ENCODE data around the gene HASPIN. TPM values are rescaled to one million over a fixed set of nuclear protein-coding genes. Genes with fewer than 3 reads are reported as not detected.

The HASPIN gene
- 10 to 100 TPM; 44.2 to 64.6 TPM for total RNA-seq

DNA sequence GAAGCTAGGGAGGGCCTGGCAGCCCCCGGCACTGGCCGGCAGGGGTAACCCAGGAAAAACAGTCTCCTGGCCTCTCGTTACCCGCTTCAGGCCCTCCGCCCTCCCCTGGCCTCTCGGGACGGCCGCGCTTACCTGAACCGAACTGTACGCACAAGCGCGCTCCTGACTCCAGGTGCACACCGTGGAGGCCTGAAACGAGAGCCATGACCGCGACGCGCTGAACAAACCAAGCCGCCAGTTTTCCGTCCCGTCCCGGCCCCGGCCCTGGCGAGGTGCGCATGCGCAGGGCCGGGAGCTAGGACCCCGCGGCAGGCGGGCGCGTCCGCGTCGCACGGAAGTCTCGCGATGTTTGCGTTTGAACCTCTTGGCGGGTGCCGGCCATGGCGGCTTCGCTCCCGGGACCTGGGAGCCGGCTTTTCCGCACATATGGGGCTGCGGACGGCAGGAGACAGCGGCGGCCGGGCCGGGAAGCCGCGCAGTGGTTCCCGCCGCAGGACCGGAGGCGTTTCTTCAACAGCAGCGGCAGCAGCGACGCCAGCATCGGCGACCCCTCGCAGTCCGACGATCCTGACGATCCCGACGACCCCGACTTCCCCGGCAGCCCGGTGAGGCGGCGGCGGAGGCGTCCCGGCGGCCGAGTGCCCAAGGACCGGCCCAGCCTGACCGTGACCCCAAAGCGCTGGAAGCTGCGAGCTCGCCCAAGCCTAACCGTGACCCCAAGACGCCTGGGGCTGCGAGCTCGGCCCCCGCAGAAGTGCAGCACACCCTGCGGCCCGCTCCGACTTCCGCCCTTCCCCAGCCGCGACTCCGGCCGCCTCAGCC lies at the start of gene HASPIN:
TSS of gene HASPIN (plus strand) at position 348 of the 822 bp plus-strand sequence. CDS start at position 381, 33 bp downstream.
- Mint-ChIP-seq H3K27me3 (no peaks in the 10 kb centered on the region), H3K27ac (peak within 1 kb of the TSS; percentile 80 to 90), H3K36me3 (peaks cover 50% of the 10 kb centered on the region), H3K4me1 (ENCODE audit: low read depth in 2 of 2) (peaks cover 45 to 55% of the 10 kb centered on the region in 2 donors), H3K4me3 (peak within 1 kb of the TSS; percentile 98), H3K9me3 (no peaks in the 10 kb centered on the region)
- DNase-seq (ENCODE audit: low spot score) (peak; percentile 95), ATAC-seq (peak; percentile 93 to 95)

DNA sequence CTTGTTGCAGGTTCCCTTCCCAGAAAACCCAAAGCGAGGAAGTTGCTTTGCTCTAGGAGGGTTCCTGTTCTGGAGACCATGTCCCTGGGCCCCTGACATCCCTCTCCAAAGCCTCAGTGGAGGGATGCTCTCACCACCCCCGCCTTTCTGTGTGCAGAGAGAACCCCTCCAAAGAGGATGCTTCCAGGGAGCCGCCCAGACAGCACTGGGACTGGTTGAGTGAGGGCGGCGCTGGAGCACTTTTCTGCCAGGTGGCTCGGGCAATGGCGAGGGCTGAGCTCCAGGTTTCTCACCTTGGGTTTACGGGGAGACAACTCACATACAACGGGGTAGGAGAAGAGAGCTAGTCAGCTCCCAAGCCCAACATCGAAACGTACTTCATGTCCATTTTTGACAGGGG lies 47.8 kb upstream of the HASPIN start:
- Mint-ChIP-seq H3K36me3 (peaks cover 4% of the 10 kb centered on the region), H3K27me3 (no peaks in the 10 kb centered on the region), H3K4me3 (no peak overlapping the region), H3K27ac (peak overlapping the region; percentile 69), H3K4me1 (ENCODE audit: low read depth in 2 of 2) (peaks cover 12 to 36% of the 10 kb centered on the region in 2 donors), H3K9me3 (no peaks in the 10 kb centered on the region)
- no peak for DNase-seq (ENCODE audit: low spot score)
- ATAC-seq: no peak

DNA sequence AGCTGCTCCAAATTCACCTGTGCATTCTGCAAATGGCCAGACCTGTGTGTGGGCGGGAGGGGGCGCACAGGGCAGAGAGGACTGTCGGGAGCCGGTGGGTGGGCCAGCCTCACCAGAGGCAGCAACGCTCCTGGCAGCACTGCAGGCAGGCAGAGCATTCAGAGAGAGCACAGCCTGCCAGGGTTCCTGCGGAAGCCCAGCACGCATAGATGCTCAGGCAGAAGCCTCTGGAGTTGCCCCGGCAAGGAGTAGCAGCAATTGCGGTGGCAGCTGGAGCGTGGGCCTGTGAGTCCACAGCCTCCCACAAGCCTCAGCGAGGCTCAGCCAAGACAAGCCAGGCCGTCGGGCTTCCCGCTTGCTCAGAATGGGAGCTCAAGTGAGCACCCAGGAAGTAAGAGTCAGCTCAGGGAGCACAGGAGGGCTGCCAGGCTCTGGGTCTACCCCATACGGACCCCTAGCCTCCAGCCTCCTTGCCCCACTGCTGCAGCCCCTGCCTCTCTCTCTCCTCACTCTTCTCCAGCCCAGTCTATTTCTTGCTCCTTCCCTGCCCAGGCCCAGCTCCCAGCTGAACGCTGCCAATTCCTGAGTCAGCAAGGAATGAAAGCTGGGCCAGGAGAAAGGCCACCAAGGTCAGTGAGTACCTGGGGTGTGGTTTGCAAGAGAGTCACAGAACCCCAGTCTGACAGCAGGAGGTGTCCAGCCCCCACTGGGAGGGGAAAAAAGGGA lies 45.4 kb upstream of the HASPIN start:
- Mint-ChIP-seq H3K27me3 (no peaks in the 10 kb centered on the region), H3K36me3 (no peaks in the 10 kb centered on the region), H3K4me1 (ENCODE audit: low read depth in 2 of 2) (peaks cover 23 to 39% of the 10 kb centered on the region in 2 donors), H3K4me3 (no peak overlapping the region), H3K9me3 (no peaks in the 10 kb centered on the region), H3K27ac (peak overlapping the region; percentile 57 to 69)
- DNase-seq (ENCODE audit: low spot score): no peak
- peak in 1 of 2 donors; percentile 41 for ATAC-seq

DNA sequence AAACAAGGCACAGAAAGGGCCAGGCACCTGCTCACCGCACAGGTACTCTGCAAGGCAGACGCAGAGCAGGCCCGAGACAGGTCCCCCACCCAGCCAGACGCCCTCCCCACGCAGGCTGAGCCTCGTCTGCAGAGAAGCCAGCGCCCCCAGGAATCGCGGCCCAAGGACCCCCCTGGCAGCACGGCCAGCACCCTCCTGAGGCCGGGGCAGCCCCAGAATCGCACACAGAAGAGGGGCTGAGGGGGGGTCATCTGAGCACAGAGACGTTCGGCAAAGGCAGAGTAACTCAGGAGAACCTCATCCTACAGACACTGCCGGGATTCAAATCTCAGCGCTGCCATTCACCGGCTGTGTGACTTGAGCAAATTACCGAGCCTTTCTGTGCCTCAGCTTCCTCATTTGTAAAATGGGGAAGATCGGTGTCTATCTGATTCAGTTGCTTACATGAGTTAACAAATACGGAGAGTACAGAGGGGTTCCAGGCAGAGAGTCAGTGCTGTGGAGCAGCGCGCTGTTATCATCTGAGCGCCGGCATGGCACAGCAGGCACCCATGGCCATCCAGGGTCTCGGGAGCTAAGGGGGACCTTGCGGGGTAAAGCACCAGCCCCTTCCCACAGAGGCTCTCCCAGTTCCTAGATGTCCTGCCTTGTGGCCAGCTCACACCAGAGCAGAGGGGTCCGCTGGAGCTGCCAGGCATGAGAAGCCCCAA lies 44.7 kb upstream of the HASPIN start:
- Mint-ChIP-seq H3K4me1 (ENCODE audit: low read depth in 2 of 2) (peaks cover 25 to 39% of the 10 kb centered on the region in 2 donors), H3K36me3 (no peaks in the 10 kb centered on the region), H3K27me3 (no peaks in the 10 kb centered on the region), H3K27ac (peak overlapping the region; percentile 65 to 82), H3K9me3 (no peaks in the 10 kb centered on the region), H3K4me3 (no peak overlapping the region)
- DNase-seq (ENCODE audit: low spot score) (no peak), ATAC-seq (peak; percentile 1 to 17)

DNA sequence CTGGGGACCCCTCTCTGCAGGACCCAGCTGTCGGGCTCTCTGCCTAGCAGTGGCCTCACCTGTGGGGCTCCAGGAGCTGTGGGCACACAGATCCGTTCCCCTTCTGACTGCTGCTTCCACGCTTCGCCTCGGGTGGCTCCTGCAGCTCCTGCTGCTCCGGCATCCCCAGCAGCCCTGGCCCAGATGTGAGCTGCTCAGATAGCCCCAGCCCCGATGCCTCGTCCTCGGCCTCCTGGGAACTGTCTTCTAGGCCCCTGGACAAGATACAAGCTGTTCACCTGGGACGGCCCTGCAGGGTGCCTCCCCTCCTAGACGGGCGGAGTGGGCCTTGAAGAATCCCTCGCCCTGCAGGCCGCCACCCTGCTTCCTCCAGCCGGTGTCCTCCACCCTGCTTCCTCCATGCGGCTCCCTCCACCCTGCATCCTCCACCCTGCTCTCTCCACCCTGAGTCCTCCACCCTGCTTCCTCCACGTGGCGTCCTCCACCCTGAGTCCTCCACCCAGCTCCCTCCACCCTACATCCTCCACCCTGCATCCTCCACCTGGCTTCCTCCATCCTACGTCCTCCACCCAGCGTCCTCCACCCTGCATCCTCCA lies 44.1 kb upstream of the HASPIN start:
- H3K27ac Mint-ChIP-seq: peak overlapping the region; percentile 65 to 82
- peaks cover 21 to 35% of the 10 kb centered on the region in 2 donors for H3K4me1 Mint-ChIP-seq (ENCODE audit: low read depth in 2 of 2)
- H3K27me3 Mint-ChIP-seq: no peaks in the 10 kb centered on the region
- H3K36me3 Mint-ChIP-seq: no peaks in the 10 kb centered on the region
- DNase-seq (ENCODE audit: low spot score) (no peak), ATAC-seq (peak in 1 of 2 donors; percentile 17)
- H3K9me3 Mint-ChIP-seq: no peaks in the 10 kb centered on the region
- peak overlapping the region; percentile 39 for H3K4me3 Mint-ChIP-seq

DNA sequence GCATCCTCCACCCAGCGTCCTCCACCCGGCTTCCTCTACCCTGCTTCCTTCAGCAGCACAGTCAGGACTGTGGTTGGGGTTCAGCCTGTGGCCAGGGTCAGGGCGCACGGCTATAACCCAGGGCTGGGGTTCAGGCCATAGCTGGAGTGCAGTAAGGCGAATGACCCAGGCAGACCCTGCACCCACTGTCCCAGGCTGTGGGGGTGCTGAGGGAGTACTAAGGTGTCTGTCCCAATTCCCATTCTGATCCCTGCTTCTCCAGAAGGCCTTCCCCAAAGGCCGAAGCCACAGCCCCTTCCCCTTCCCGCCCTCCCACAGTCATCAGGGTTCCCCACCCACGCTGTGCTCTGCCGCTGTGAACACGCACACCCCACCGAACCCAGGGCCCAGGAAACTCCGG lies 42.6 kb upstream of the HASPIN start:
- no peak overlapping the region for H3K4me3 Mint-ChIP-seq
- H3K36me3 Mint-ChIP-seq: no peaks in the 10 kb centered on the region
- H3K9me3 Mint-ChIP-seq: no peaks in the 10 kb centered on the region
- ATAC-seq (no peak), DNase-seq (ENCODE audit: low spot score) (no peak)
- H3K27ac Mint-ChIP-seq: peak overlapping the region; percentile 68 to 90
- no peaks in the 10 kb centered on the region for H3K27me3 Mint-ChIP-seq
- peaks cover 19 to 33% of the 10 kb centered on the region in 2 donors for H3K4me1 Mint-ChIP-seq (ENCODE audit: low read depth in 2 of 2)

DNA sequence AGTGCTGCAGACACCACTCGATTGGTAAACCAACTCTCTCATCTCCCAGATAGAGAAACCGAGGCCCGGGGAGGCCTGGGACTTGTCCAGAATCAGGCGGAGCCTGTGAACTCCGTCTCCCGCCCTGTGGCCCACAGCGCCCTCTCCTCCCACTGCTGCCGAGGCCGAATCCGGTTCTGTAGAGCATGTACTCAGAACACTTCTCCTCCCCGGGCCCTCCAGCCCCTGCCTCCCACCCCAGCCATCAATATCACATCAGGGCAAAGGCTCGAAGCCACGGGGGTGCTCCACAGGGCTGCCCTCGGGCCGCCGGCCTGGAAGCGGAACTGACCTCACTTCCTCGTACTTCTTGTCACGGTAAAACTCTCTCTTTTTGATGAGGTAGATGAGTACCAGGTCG lies 42.1 kb upstream of the HASPIN start:
- peaks cover 19 to 32% of the 10 kb centered on the region in 2 donors for H3K4me1 Mint-ChIP-seq (ENCODE audit: low read depth in 2 of 2)
- ATAC-seq (no peak), DNase-seq (ENCODE audit: low spot score) (no peak)
- no peaks in the 10 kb centered on the region for H3K36me3 Mint-ChIP-seq
- no peaks in the 10 kb centered on the region for H3K9me3 Mint-ChIP-seq
- no peaks in the 10 kb centered on the region for H3K27me3 Mint-ChIP-seq
- H3K4me3 Mint-ChIP-seq: no peak overlapping the region
- peak overlapping the region; percentile 68 to 90 for H3K27ac Mint-ChIP-seq

DNA sequence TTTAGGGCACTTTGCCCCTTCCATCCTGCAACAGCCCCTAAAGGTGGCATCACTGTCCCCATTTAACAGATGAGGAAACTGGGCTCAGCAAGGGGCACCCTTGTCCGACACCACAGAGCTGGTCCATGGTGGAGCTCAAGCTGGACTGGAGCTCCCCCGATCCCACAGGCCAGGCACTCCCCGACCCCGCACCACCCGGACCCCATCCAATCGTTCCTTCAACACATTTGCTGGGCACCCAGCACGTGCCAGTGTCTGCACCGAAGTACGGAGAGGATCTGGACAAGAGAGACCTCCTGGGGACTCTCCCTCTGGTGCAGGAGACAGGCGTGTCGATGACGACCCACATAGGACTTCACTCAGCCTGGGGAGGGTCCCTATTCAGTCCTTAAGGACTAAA lies 41.7 kb upstream of the HASPIN start:
- DNase-seq (ENCODE audit: low spot score) (no peak), ATAC-seq (no peak)
- H3K36me3 Mint-ChIP-seq: no peaks in the 10 kb centered on the region
- H3K4me1 Mint-ChIP-seq (ENCODE audit: low read depth in 2 of 2): peaks cover 19 to 32% of the 10 kb centered on the region in 2 donors
- H3K27me3 Mint-ChIP-seq: no peaks in the 10 kb centered on the region
- H3K4me3 Mint-ChIP-seq: no peak overlapping the region
- H3K9me3 Mint-ChIP-seq: no peaks in the 10 kb centered on the region
- peak overlapping the region; percentile 68 to 90 for H3K27ac Mint-ChIP-seq

DNA sequence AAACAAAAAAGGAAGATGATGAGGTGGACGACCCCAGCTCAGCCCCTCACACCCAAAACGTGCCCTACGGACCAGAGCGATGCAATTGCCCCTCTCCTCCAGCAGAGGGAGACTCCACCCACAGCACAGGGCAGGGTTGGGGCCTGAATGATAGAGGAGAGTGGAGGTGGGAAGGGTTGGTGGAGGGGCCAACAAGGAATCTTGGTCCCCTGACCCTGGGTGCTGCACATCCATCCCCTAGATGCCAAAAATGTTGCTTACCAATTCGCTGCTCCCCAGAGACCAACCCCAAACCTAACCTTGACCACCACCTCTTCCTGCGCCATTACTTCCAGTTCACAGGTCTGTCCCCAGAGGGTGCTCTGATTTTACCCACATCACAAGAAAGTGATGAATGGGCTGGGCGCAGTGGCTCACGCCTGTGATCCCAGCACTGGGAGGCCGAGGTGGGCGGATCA lies 40.6 kb upstream of the HASPIN start:
- peak; percentile 72 to 74 for ATAC-seq
- no peaks in the 10 kb centered on the region for H3K27me3 Mint-ChIP-seq
- peak overlapping the region; percentile 54 for H3K4me3 Mint-ChIP-seq
- no peak for DNase-seq (ENCODE audit: low spot score)
- H3K4me1 Mint-ChIP-seq (ENCODE audit: low read depth in 2 of 2): peaks cover 19 to 28% of the 10 kb centered on the region in 2 donors
- no peaks in the 10 kb centered on the region for H3K36me3 Mint-ChIP-seq
- no peaks in the 10 kb centered on the region for H3K9me3 Mint-ChIP-seq
- peak overlapping the region; percentile 68 to 90 for H3K27ac Mint-ChIP-seq

DNA sequence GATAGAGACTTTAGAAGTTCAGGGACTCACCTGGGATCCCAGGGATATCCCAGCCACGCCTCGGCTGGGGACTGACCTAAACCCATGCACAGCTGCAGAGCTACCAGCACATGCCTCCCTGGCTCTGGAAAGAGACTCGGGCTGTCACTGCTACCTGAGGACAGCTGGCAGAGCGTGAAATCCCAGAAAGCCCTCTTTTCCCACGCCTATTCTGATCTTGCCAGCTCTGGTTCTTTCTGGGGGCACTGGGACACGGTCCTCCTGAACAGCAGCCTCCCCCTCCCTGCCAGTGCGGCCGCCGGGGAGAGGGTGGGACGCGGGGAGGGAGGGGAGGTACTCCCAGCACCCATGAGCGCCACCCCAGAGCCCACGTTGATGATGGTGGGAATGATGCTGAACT lies 38.5 kb upstream of the HASPIN start:
- H3K36me3 Mint-ChIP-seq: peaks cover 4% of the 10 kb centered on the region
- DNase-seq (ENCODE audit: low spot score) (no peak), ATAC-seq (no peak)
- H3K4me3 Mint-ChIP-seq: no peak overlapping the region
- no peaks in the 10 kb centered on the region for H3K9me3 Mint-ChIP-seq
- no peaks in the 10 kb centered on the region for H3K27me3 Mint-ChIP-seq
- H3K4me1 Mint-ChIP-seq (ENCODE audit: low read depth in 2 of 2): peaks cover 24 to 29% of the 10 kb centered on the region in 2 donors
- peak overlapping the region; percentile 12 to 25 for H3K27ac Mint-ChIP-seq

DNA sequence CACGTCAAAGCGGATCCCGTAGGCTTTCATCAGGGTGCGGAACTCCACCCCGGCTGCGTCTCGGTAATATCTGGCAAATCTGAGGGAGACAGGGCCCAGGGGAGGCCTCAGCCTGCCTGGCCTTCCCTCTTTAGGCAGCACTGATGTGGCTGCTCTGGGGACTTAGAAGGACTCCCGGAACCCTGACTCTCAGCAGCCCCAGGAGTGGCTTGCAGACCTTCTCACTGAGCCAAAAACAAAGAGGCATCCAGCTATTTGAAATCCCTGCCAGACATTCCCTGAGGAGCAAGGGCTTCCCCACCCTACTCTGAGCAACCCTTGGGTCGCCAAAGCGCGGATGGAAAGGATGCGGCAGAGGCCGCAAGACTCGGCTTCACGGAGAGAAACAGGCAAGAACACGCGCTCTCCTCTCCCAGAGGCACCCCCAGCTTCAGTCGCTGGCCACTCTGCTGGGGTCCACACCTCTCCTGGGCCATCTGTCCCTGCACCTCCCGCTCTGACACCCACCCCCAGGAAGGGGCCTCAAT lies 35.6 kb upstream of the HASPIN start:
- peaks cover 16% of the 10 kb centered on the region for H3K36me3 Mint-ChIP-seq
- H3K4me1 Mint-ChIP-seq (ENCODE audit: low read depth in 2 of 2): peaks cover 25 to 26% of the 10 kb centered on the region in 2 donors
- peak overlapping the region; percentile 60 to 83 for H3K27ac Mint-ChIP-seq
- peak overlapping the region; percentile 25 for H3K4me3 Mint-ChIP-seq
- DNase-seq (ENCODE audit: low spot score) (no peak), ATAC-seq (no peak)
- H3K27me3 Mint-ChIP-seq: no peaks in the 10 kb centered on the region
- H3K9me3 Mint-ChIP-seq: no peaks in the 10 kb centered on the region

DNA sequence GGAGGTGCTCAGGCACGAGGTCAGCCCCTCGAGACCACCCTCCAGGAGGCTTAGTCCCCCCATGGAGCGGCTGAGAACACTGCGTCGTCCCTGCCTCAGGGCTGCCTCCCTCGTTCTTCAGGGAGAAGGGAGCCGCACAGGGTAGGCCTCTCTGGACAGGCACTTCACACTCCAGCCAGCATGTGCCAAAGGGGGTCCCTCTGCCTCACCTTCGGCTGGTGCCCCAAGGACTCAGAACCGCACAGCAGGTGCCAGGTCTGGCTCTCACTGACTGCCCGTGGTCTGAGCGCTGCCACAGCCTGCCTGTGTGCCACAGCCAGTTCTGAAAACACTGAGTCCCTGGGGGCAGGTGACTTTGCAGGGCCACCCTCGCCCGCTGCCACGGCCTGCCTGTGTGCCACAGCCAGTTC lies 34.8 kb upstream of the HASPIN start:
- no peak for DNase-seq (ENCODE audit: low spot score)

More for the DNA sequence above, 34.8 kb upstream of the HASPIN start:
- peak overlapping the region; percentile 60 to 83 for H3K27ac Mint-ChIP-seq
- peaks cover 23 to 26% of the 10 kb centered on the region in 2 donors for H3K4me1 Mint-ChIP-seq (ENCODE audit: low read depth in 2 of 2)
- H3K4me3 Mint-ChIP-seq: peak overlapping the region; percentile 25
- no peak for ATAC-seq
- no peaks in the 10 kb centered on the region for H3K27me3 Mint-ChIP-seq
- no peaks in the 10 kb centered on the region for H3K9me3 Mint-ChIP-seq
- peaks cover 20% of the 10 kb centered on the region for H3K36me3 Mint-ChIP-seq

Data from natural killer cell treated with Interleukin-12 subunit alpha and Interleukin-12 subunit beta and Interleukin-15 and Interleukin-18, amount 100 ng/mL, for 72 hours (primary cell).